Natural killer cell (primary cell): ENCODE data around the gene AGPAT4. TPM values are rescaled to one million over a fixed set of nuclear protein-coding genes. Genes with fewer than 3 reads are reported as not detected.

ENCODE experiments used
- ATAC-seq, 3 donors: fragments of 150-1000 bp in 2 of 3; fragments of 200-7000 bp in 1 of 3; cut with Tn5 transposase; 1 replicate in 1 of 3; 2 replicates in 2 of 3; pipeline ENCODE4 v1.10.0; 2021; ENCODE audit warnings: mild to moderate bottlenecking in 2 of 3, moderate library complexity in 2 of 3
- DNase-seq, 2 donors: peaks; one replicate each; pipeline versions ENCODE4 v3.0.0 to v3.0.0-alpha.2; 2013 to 2021; ENCODE audit warnings: mixed read lengths in 1 of 2
- H3K27ac ChIP-seq: one replicate; pipeline ENCODE4 v1.5.1; 2013; ENCODE audit warnings: mild to moderate bottlenecking, low read length
- H3K27me3 ChIP-seq: one replicate; pipeline ENCODE4 v1.6.1; 2013; ENCODE audit warnings: low read length; ENCODE audit not compliant: control insufficient read depth, insufficient read depth
- H3K36me3 ChIP-seq: one replicate; pipeline ENCODE4 v1.6.1; 2013; ENCODE audit warnings: low read length; ENCODE audit not compliant: control insufficient read depth, insufficient read depth
- H3K4me1 ChIP-seq: one replicate; pipeline ENCODE4 v1.6.1; 2013; ENCODE audit warnings: low read length; ENCODE audit not compliant: control insufficient read depth, insufficient read depth
- H3K4me3 ChIP-seq: one replicate; pipeline ENCODE4 v1.5.1; 2013; ENCODE audit warnings: low read length
- H3K9me3 ChIP-seq: one replicate; pipeline ENCODE4 v1.6.1; 2013; ENCODE audit warnings: low read length; ENCODE audit not compliant: control insufficient read depth, insufficient read depth
- H3K27ac Mint-ChIP-seq, 2 donors: one replicate each; pipeline ENCODE4 v1.8.0; 2022; ENCODE audit warnings: mild to moderate bottlenecking in 2 of 2, mixed read lengths in 2 of 2, moderate library complexity in 1 of 2
- H3K27me3 Mint-ChIP-seq, 2 donors: one replicate each; pipeline ENCODE4 v1.8.0; 2022; ENCODE audit warnings: low read depth in 2 of 2, mixed read lengths in 2 of 2
- H3K36me3 Mint-ChIP-seq: one replicate; pipeline ENCODE4 v1.8.0; 2022; ENCODE audit warnings: mixed read lengths
- H3K4me1 Mint-ChIP-seq, 2 donors: one replicate each; pipeline ENCODE4 v1.8.0; 2022; ENCODE audit warnings: mixed read lengths in 2 of 2
- H3K4me3 Mint-ChIP-seq: one replicate; pipeline ENCODE4 v1.8.0; 2022; ENCODE audit warnings: mild to moderate bottlenecking, moderate library complexity, mixed read lengths
- H3K9me3 Mint-ChIP-seq, 2 donors: one replicate each; pipeline ENCODE4 v1.8.0; 2022; ENCODE audit warnings: mixed read lengths in 2 of 2
- CTCF ChIP-seq: fragments of 200-600 bp; IDR thresholded peaks from one replicate; pipeline ENCODE4 v1.8.0; 2022; ENCODE audit warnings: antibody characterized with exemption
- WGBS: methylation state at CpG from one replicate; pipeline ENCODE4 v1.1.7; 2013; ENCODE audit warnings: missing lambda C conversion rate; ENCODE audit not compliant: insufficient coverage; 5-methylcytosine and 5-hydroxymethylcytosine counted together
- intact Hi-C: fragments of 100-400 bp; cut with micrococcal nuclease; formaldehyde crosslinking; loops from one replicate; pipeline ENCODE4 v1.14.2; 2022
- total RNA-seq, 4 donors: library from RNA; stranded (reverse); fragments of 120-200 nt in 1 of 4; gene quantifications; one replicate each; pipeline versions ENCODE4 v1.2.3 to v1.2.4, GENCODE V29; 2013 to 2022

The AGPAT4 gene
- total RNA-seq, 3 donors from 2014 or later (not counting 1 experiment from before 2014, with no cell fraction given) = 24.5 to 38.1 (median 25.8) TPM

- no peak overlapping the region for H3K27ac ChIP-seq
- peaks cover 38 to 49% of the 10 kb centered on the region in 2 donors for H3K4me1 Mint-ChIP-seq
- H3K36me3 Mint-ChIP-seq = peaks cover 9% of the 10 kb centered on the region
- ATAC-seq (no peak), DNase-seq (no peak)
- no peaks in the 10 kb centered on the region for H3K36me3 ChIP-seq
- 89% methylated on average over 5 of the region's 5 CpGs for WGBS
- no peak overlapping the region for H3K4me3 ChIP-seq
- H3K27me3 ChIP-seq = no peaks in the 10 kb centered on the region
- no peak overlapping the region for H3K27ac Mint-ChIP-seq
- H3K9me3 ChIP-seq = no peaks in the 10 kb centered on the region
- no peaks in the 10 kb centered on the region for H3K27me3 Mint-ChIP-seq
- intact Hi-C loops = no loop called here
- H3K4me3 Mint-ChIP-seq = no peak overlapping the region
- peaks cover 6% of the 10 kb centered on the region for H3K4me1 ChIP-seq
- no peaks in the 10 kb centered on the region for H3K9me3 Mint-ChIP-seq
- no peak for TF ChIP-seq CTCF
Observed at GRCh38 chr6:161270116-161270515, 3.7 kb downstream of the AGPAT4 start.

DNA sequence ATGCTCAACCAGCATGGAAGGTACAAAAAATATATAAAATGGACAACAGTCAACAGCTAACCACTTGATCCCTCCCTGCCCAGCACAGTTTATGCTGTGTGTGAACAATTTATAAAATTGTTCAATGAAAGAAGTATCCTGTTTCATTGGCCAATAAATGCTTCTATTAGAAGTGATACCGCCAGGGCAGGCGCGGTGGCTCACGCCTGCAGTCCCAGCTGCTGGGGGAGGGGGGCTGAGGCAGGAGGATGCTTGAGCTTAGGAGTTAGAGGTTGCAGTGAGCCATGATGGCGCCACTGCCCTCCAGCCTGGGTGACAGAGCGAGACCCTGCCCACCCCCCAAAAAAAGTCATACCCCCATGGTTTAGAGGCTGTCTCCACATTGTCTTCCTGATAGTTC is 4.6 kb downstream of the AGPAT4 start:
- Mint-ChIP-seq H3K36me3 (peaks cover 9% of the 10 kb centered on the region), H3K27me3 (no peaks in the 10 kb centered on the region), H3K27ac (no peak overlapping the region)

DNA sequence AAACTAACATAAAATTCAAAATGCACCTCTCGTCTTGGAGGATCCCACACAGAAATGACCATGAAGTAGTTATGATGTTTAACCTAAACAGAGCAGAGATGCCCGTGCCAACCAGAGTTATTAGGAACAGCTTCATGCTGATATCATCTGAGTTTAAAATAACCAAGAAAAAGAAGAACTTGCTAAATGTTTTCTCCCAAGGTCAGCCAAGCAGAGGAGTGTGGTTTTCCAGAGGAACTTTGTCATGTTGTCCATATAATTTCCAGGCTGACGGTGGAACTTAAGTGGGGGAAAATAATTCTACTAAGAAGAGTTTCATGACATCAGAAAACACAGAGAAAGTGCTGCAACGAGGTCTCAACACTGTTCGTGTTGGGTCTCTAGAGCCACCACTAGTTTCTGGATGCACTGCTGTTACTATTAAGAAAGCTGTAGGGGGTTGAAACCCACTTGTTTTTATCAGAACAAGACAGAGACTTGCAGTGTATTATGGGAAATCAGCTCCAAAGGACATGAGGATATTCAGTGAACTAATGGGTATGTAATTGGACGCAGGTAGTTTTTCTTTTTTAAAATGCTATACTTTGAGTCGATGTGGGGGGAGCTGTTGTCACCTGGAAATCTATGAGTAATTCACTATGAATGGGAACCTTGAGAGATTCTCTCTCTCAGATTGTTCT is 5.2 kb downstream of the AGPAT4 start:
- DNase-seq = no peak
- Histone ChIP-seq H3K9me3 (no peaks in the 10 kb centered on the region), H3K27ac (no peak overlapping the region), H3K36me3 (no peaks in the 10 kb centered on the region), H3K4me1 (no peaks in the 10 kb centered on the region), H3K27me3 (no peaks in the 10 kb centered on the region), H3K4me3 (no peak overlapping the region)
- 82% methylated on average over 7 of the region's 7 CpGs for WGBS
- peak overlapping the region in 1 of 2 donors; percentile 13 for H3K27ac Mint-ChIP-seq
- H3K4me3 Mint-ChIP-seq = no peak overlapping the region
- no peaks in the 10 kb centered on the region for H3K9me3 Mint-ChIP-seq
- H3K27me3 Mint-ChIP-seq = no peaks in the 10 kb centered on the region
- ATAC-seq = no peak
- peaks cover 31 to 34% of the 10 kb centered on the region in 2 donors for H3K4me1 Mint-ChIP-seq
- intact Hi-C loops = no loop called here
- TF ChIP-seq CTCF = no peak
- peaks cover 9% of the 10 kb centered on the region for H3K36me3 Mint-ChIP-seq

More for the DNA sequence above, 4.6 kb downstream of the AGPAT4 start:
- no peak overlapping the region for H3K4me3 Mint-ChIP-seq
- peaks cover 35 to 41% of the 10 kb centered on the region in 2 donors for H3K4me1 Mint-ChIP-seq
- Histone ChIP-seq H3K4me1 (peaks cover 3% of the 10 kb centered on the region), H3K36me3 (no peaks in the 10 kb centered on the region), H3K9me3 (no peaks in the 10 kb centered on the region), H3K4me3 (no peak overlapping the region), H3K27me3 (no peaks in the 10 kb centered on the region), H3K27ac (no peak overlapping the region)
- ATAC-seq (no peak), DNase-seq (no peak)
- WGBS = 93% methylated on average over 6 of the region's 6 CpGs
- intact Hi-C loops = no loop called here
- no peaks in the 10 kb centered on the region for H3K9me3 Mint-ChIP-seq
- no peak for TF ChIP-seq CTCF
